Glutamatergic neuron (in vitro differentiated cells): ENCODE results near the gene TDRD7. TPM values are rescaled to one million over a fixed set of nuclear protein-coding genes. Genes with fewer than 3 reads are reported as not detected.

Experiments used
- DNase-seq: peaks from one replicate; pipeline ENCODE4 v3.0.0; 2022
- H3K27ac Mint-ChIP-seq: one replicate; pipeline ENCODE4 v1.8.0; 2020; ENCODE audit warnings: mild to moderate bottlenecking, mixed read lengths, inconsistent platforms; ENCODE audit not compliant: unreplicated experiment
- H3K27me3 Mint-ChIP-seq: one replicate; pipeline ENCODE4 v1.8.0; 2020; ENCODE audit warnings: mild to moderate bottlenecking, moderate library complexity, mixed read lengths, inconsistent platforms; ENCODE audit not compliant: unreplicated experiment
- H3K36me3 Mint-ChIP-seq: one replicate; pipeline ENCODE4 v1.8.0; 2020; ENCODE audit warnings: mild to moderate bottlenecking, mixed read lengths, inconsistent platforms; ENCODE audit not compliant: unreplicated experiment
- H3K4me1 Mint-ChIP-seq: one replicate; pipeline ENCODE4 v1.8.0; 2020; ENCODE audit warnings: mild to moderate bottlenecking, low read depth, mixed read lengths, inconsistent platforms; ENCODE audit not compliant: unreplicated experiment
- H3K4me3 Mint-ChIP-seq: one replicate; pipeline ENCODE4 v1.8.0; 2020; ENCODE audit warnings: mild to moderate bottlenecking, mixed read lengths, inconsistent platforms; ENCODE audit not compliant: unreplicated experiment
- H3K9me3 Mint-ChIP-seq: one replicate; pipeline ENCODE4 v1.8.0; 2020; ENCODE audit warnings: mild to moderate bottlenecking, moderate library complexity, mixed read lengths, inconsistent platforms; ENCODE audit not compliant: unreplicated experiment
- total RNA-seq: library from RNA; stranded (reverse); fragmentation: NEBNext Ultra II Directional; extraction: Animal tissue kit (Norgen Biotek cat#: 25700); gene quantifications from one replicate; pipeline ENCODE4 v1.2.1, GENCODE V29; 2021; ENCODE audit not compliant: unreplicated experiment
- TF ChIP-seq, protein P1 (sequence below): fragments of 200-600 bp; sonication (generic); IDR thresholded peaks from one replicate; pipeline ENCODE4 v1.5.0; 2021; ENCODE audit not compliant: partially characterized antibody, unreplicated experiment

TDRD7 gene
- total RNA-seq, 1 donor from 2014 or later, result 1.4 TPM

DNA sequence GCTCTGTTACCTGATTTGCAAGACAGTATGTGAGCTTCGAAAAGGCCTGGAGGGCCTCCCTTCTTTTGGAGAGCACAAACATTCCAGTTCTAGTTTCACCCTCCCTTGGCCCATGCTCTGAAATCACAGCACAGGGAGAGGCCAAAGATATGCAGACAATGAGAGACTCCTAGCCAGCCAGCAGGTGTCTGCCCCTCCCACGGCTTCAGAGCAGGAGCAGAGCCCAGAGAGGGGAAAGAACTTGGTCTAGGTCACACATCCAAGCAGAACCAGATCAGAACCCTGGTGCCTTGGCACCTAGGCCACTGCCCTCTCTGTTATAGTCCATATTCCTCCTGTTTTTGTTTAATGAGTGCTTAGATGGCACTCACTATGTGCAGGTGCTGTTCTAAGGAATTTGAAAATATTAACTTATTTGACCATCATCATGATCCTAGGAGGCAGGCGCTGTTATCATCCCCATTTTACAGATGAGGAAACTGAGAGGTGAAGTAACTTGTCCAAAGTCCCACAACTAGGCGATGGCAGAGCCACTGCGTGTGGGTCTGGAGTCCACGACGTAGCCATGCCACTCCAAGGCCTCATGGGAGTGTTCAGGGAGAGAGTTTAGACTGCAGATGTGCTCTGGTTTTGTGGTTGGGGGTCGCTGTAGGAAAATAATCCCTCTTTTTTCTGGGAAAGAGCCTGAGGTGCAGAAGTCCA, 116.8 kb downstream of the TDRD7 start:
- DNase-seq, result no peak
- Mint-ChIP-seq H3K27me3 (no peaks in the 10 kb centered on the region), H3K4me3 (no peak overlapping the region), H3K9me3 (peaks cover 2% of the 10 kb centered on the region), H3K27ac (no peak overlapping the region), H3K4me1 (peaks cover 2% of the 10 kb centered on the region), H3K36me3 (no peaks in the 10 kb centered on the region)
- TF ChIP-seq, protein P1, sequence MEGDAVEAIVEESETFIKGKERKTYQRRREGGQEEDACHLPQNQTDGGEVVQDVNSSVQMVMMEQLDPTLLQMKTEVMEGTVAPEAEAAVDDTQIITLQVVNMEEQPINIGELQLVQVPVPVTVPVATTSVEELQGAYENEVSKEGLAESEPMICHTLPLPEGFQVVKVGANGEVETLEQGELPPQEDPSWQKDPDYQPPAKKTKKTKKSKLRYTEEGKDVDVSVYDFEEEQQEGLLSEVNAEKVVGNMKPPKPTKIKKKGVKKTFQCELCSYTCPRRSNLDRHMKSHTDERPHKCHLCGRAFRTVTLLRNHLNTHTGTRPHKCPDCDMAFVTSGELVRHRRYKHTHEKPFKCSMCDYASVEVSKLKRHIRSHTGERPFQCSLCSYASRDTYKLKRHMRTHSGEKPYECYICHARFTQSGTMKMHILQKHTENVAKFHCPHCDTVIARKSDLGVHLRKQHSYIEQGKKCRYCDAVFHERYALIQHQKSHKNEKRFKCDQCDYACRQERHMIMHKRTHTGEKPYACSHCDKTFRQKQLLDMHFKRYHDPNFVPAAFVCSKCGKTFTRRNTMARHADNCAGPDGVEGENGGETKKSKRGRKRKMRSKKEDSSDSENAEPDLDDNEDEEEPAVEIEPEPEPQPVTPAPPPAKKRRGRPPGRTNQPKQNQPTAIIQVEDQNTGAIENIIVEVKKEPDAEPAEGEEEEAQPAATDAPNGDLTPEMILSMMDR, result no peak

DNA sequence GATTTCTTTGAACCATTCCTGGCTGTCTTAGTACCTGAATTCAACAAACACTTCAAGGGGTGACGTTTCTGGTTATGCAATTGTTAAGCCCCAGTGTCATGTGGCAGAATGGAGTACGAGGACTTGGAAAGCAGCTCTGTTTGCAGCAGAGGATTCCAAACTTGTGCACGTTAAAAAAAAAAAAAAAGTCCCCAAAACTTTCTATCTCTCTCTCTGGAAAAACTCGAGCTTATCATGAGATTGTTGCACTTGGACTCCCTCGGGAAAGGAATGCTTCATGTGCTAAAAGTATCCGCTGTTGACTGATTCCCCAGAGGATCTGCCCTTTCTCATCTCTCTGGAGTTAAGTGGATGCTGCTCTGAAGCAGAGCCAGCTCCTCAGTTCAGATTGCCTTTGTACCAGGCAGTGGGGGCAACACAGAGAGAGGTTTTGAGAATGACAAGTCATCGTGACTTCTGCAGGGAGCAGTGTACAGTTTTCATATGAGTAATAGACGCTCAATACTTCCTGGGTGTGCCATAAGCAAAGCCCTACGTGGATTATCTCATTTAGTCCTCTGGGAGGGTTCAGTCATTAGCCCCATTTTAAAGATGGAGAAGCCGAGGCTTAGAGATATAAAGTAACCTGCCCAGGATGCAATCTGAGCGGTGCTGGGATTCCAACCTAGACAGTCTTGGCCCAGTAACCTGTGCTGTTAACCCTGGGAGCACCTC, 117.6 kb downstream of the TDRD7 start:
- H3K36me3 Mint-ChIP-seq, result no peaks in the 10 kb centered on the region
- H3K27me3 Mint-ChIP-seq, result no peaks in the 10 kb centered on the region
- TF ChIP-seq, protein P1, result no peak
- H3K27ac Mint-ChIP-seq, result no peak overlapping the region
- peaks cover 2% of the 10 kb centered on the region for H3K4me1 Mint-ChIP-seq
- no peak for DNase-seq
- H3K4me3 Mint-ChIP-seq, result no peak overlapping the region
- H3K9me3 Mint-ChIP-seq, result peaks cover 2% of the 10 kb centered on the region

DNA sequence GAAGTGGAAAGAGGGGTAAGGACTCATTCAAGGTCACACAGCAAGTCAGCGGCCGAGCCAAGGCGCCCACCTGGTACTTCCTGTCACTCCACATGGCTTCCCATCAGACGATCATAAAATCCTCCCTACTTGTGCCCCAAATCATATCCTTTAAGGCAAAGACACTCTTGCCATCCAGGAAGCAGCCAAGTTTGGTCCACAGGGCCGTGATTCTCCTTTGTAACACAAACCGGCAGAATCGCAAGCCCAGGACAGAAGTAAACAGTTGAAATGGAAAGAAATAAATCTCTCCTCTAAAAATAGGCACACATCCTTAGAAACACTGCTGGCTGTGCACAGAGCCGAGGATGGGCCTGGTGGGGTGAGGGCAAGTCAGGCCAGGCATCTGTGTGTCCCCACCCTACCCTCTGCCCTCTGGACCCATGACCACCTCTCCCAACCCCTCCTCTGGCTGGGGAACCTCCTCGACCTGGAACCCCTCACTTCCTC, 120.0 kb downstream of the TDRD7 start:
- H3K36me3 Mint-ChIP-seq, result no peaks in the 10 kb centered on the region
- H3K4me3 Mint-ChIP-seq, result no peak overlapping the region
- H3K27ac Mint-ChIP-seq, result no peak overlapping the region
- H3K9me3 Mint-ChIP-seq, result peaks cover 2% of the 10 kb centered on the region
- peaks cover 2% of the 10 kb centered on the region for H3K4me1 Mint-ChIP-seq
- DNase-seq, result no peak
- TF ChIP-seq, protein P1, result no peak
- no peaks in the 10 kb centered on the region for H3K27me3 Mint-ChIP-seq

DNA sequence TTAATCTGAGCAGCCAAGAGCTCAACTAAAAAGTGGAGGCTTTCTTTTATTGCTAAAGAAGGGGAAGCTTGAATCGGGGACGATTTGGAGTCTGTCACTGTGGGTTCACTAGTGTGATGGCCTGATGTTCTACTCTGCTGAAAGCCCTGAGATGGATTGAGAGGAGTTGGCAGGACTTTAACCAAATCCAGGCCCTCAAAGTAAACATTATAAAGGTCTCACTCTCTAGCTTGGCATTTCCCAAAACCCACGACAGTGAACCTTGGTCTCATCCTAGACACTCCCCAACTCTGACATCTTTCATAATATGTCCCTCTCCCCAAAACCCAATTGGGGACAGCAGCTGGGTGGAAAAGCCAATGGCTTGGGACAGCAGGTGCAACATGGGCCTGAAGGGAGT, 122.3 kb downstream of the TDRD7 start:
- Mint-ChIP-seq H3K36me3 (no peaks in the 10 kb centered on the region), H3K4me1 (peaks cover 2% of the 10 kb centered on the region), H3K9me3 (peaks cover 2% of the 10 kb centered on the region), H3K27me3 (no peaks in the 10 kb centered on the region), H3K27ac (no peak overlapping the region), H3K4me3 (no peak overlapping the region)
- DNase-seq, result no peak
- TF ChIP-seq, protein P1, result no peak
